Gastroesophageal sphincter (tissue), 4 donors: Measurements from ENCODE around the gene NR4A1. TPM values are rescaled to one million over a fixed set of nuclear protein-coding genes. Genes with fewer than 3 reads are reported as not detected.
A peak's percentile ranks its signal among the peaks of the same experiment; 100 is the strongest.

Source experiments
- ATAC-seq: fragments of 150-250 bp; one replicate; pipeline ENCODE4 v1.9.1; 2016; ENCODE audit warnings: mild to moderate bottlenecking, moderate library complexity
- H3K27ac ChIP-seq, 4 donors: fragments of 200-600 bp; sonication (generic) in 3 of 4; 1 replicate in 3 of 4; 2 replicates in 1 of 4; pipeline ENCODE4 v1.5.1; 2016 to 2019
- H3K27me3 ChIP-seq: fragments of 200-600 bp; sonication (generic); one replicate; pipeline ENCODE4 v1.5.1; 2019
- H3K36me3 ChIP-seq, 2 donors: fragments of 200-600 bp; sonication (generic); one replicate each; pipeline ENCODE4 v1.5.1; 2019; ENCODE audit warnings: control low read depth in 1 of 2
- H3K4me1 ChIP-seq, 3 donors: fragments of 200-600 bp; sonication (generic); 1 replicate in 2 of 3; 2 replicates in 1 of 3; pipeline ENCODE4 v1.5.1; 2016 to 2019; ENCODE audit warnings: control low read depth in 2 of 3
- H3K4me3 ChIP-seq, 2 donors: fragments of 200-600 bp; sonication (generic); one replicate each; pipeline ENCODE4 v1.5.1; 2019; ENCODE audit warnings: mild to moderate bottlenecking in 1 of 2, moderate library complexity in 1 of 2
- H3K9me3 ChIP-seq, 3 donors: fragments of 200-600 bp; sonication (generic); one replicate each; pipeline ENCODE4 v1.5.1; 2017 to 2019; ENCODE audit warnings: control low read depth in 2 of 3
- EP300 ChIP-seq: sonication (generic); formaldehyde crosslinking; IDR thresholded peaks from one replicate; pipeline ENCODE4 v1.6.1; 2017; ENCODE audit warnings: antibody characterized with exemption, mild to moderate bottlenecking
- POLR2A ChIP-seq, 2 donors: fragments of 450-650 bp; IDR thresholded peaks; one replicate each; pipeline ENCODE4 v1.6.1; 2017; ENCODE audit warnings: antibody characterized with exemption in 2 of 2, mild to moderate bottlenecking in 2 of 2, moderate library complexity in 1 of 2
- POLR2AphosphoS5 ChIP-seq: sonication (generic); formaldehyde crosslinking; IDR thresholded peaks from one replicate; pipeline ENCODE4 v1.6.1; 2017; ENCODE audit warnings: antibody characterized with exemption
- WGBS, 2 donors: methylation state at CpG; one replicate each; pipeline ENCODE4 v1.1.5; 2018; ENCODE audit warnings: low coverage in 1 of 2; 5-methylcytosine and 5-hydroxymethylcytosine counted together
- total RNA-seq, 4 donors: library from RNA; depleted of rRNA; stranded (reverse); fragments of >200 nt; gene quantifications; one replicate each; pipeline ENCODE4 v1.1.0, GENCODE V29; 2016
- TF ChIP-seq, protein P1 (sequence below), 4 experiments: fragments of 200-600 bp in 2 of 4; fragments of 450-650 bp in 2 of 4; sonication (generic) in 1 of 4; IDR thresholded peaks; one replicate each; pipeline ENCODE4 v1.5.1; 2017 to 2019; ENCODE audit warnings: antibody characterized with exemption in 4 of 4, mild to moderate bottlenecking in 2 of 4, moderate library complexity in 2 of 4

NR4A1 gene
- total RNA-seq, 4 donors from 2014 or later, result 29.9 to 67.2 (median 35.2) TPM

DNA sequence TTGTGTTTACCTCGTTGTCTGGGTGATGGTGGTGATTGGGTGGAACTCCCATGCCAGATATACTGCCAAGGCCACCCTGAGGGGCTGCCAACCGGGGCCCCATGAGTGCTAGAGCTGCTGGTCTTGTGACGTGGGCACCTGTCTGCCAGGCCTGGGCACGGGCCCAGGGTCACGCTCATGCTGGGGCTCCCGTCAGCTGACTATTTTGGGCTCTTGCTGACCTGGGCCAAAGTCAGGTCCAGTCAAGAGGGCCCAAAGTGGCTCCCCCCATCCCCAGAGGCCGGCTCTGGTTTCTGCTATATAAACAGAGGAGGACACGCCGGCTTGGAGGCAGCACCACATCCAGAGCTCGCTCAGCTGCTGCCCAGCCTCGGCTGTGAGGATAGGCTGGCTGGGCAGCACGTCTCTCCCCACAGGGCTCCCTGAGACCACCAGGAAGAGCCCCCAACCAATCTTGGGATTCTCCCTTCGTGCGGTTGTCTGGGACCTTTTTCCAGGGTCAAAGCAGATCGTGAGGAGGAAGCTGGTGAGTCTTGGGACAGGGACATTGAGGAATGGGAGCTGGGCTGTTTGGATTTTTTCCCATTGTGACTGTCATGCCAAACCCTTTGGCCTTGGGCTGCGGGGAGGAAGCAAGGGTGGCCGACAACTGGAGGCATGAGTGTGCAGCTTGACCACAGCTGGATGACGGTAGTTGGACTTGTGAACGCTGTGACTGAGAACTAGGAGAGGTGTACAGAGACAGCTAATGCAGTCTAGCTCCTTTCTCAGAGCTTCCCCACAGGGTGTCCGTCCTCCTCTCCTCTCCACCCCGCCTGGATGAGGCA, 7.6 kb upstream of the NR4A1 start:
- Histone ChIP-seq H3K27ac (peak overlapping the region; percentile 88 to 98 (median 95)), H3K27me3 (no peaks in the 10 kb centered on the region), H3K4me1 (peaks cover 5 to 77% (median 33%) of the 10 kb centered on the region in 3 donors), H3K36me3 (no peaks in the 10 kb centered on the region), H3K4me3 (peak overlapping the region in 1 of 2 donors; percentile 26), H3K9me3 (no peaks in the 10 kb centered on the region)
- 70% methylated on average over 2 of the region's 21 CpGs; no CpG with 5 or more reads in 1 of the 2 donors for WGBS, 2 donors
- ATAC-seq, result peak; percentile 11
- TF ChIP-seq EP300, result peak; percentile 89
- TF ChIP-seq POLR2A (IDR thresholded peaks at IDR 0.05), result peak in 1 of 2 donors; percentile 28
- TF ChIP-seq, protein P1, sequence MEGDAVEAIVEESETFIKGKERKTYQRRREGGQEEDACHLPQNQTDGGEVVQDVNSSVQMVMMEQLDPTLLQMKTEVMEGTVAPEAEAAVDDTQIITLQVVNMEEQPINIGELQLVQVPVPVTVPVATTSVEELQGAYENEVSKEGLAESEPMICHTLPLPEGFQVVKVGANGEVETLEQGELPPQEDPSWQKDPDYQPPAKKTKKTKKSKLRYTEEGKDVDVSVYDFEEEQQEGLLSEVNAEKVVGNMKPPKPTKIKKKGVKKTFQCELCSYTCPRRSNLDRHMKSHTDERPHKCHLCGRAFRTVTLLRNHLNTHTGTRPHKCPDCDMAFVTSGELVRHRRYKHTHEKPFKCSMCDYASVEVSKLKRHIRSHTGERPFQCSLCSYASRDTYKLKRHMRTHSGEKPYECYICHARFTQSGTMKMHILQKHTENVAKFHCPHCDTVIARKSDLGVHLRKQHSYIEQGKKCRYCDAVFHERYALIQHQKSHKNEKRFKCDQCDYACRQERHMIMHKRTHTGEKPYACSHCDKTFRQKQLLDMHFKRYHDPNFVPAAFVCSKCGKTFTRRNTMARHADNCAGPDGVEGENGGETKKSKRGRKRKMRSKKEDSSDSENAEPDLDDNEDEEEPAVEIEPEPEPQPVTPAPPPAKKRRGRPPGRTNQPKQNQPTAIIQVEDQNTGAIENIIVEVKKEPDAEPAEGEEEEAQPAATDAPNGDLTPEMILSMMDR (IDR thresholded peaks at IDR 0.05), result no peak

DNA sequence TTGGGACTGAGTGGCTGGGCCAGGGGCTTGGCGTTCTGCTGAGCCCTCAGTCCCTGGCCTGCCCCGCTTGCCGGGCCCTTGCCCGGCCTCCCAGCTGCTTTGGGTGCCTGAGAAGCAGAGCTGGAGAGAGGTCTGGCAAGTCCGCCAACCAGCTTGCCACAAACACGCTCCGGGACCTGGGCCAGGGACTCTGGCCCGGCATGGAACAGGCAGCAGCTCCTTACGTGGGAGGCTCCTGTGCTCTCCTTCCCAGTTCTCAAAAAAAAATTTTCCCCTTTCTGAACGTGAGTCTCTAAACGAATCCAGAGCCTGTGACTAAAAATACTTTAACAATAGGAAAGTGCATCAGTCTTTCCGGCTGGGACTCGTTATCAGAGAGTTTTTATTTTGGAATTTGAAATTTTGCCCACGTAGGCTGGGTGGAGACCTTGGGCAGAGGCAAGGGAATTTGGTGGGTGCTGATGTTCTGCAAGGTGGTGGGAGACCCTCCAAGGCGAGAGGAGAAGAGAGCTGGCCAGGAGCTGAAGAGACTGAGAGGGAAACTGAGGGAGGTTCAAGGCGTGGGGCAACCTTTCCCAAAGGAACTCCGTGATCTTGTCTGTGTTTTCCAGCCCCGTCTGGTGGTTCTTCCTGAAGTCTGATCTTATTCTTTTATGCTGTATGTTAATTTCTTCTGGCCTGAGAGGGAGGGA, 6.8 kb upstream of the NR4A1 start:
- Histone ChIP-seq H3K27me3 (no peaks in the 10 kb centered on the region), H3K4me1 (peaks cover 5 to 69% (median 29%) of the 10 kb centered on the region in 3 donors), H3K9me3 (no peaks in the 10 kb centered on the region), H3K4me3 (peak overlapping the region in 1 of 2 donors; percentile 26), H3K27ac (peak overlapping the region; percentile 88 to 98 (median 95)), H3K36me3 (no peaks in the 10 kb centered on the region)
- 22 to 35% methylated on average over 4 to 8 of the region's 18 CpGs for WGBS, 2 donors
- TF ChIP-seq, protein P1 (IDR thresholded peaks at IDR 0.05), result no peak
- TF ChIP-seq POLR2AphosphoS5, result peak; percentile 67
- peak; percentile 78 for TF ChIP-seq EP300
- TF ChIP-seq POLR2A (IDR thresholded peaks at IDR 0.05), result peak; percentile 60 to 73
- peak; percentile 85 for ATAC-seq

- Histone ChIP-seq H3K27me3 (no peaks in the 10 kb centered on the region), H3K4me1 (peaks cover 5 to 80% (median 36%) of the 10 kb centered on the region in 3 donors), H3K4me3 (no peak overlapping the region), H3K36me3 (no peaks in the 10 kb centered on the region), H3K27ac (peak overlapping the region in 3 of 4 donors; percentile 92 to 98 (median 98)), H3K9me3 (no peaks in the 10 kb centered on the region)
- TF ChIP-seq POLR2A (IDR thresholded peaks at IDR 0.05), result no peak
- TF ChIP-seq, protein P1 (IDR thresholded peaks at IDR 0.05), result no peak
- no peak for TF ChIP-seq POLR2AphosphoS5
- TF ChIP-seq EP300, result no peak
- no peak for ATAC-seq
- WGBS, 2 donors, result no CpG with 5 or more reads among the region's 4 CpGs
Measured at GRCh38 chr12:52045794-52046199, 5.4 kb upstream of the NR4A1 start.

GRCh38 chr12:52046859-52047258, 4.4 kb upstream of the NR4A1 start:
- Histone ChIP-seq H3K27me3 (no peaks in the 10 kb centered on the region), H3K27ac (peak overlapping the region in 3 of 4 donors; percentile 7 to 98 (median 21)), H3K4me3 (no peak overlapping the region), H3K4me1 (peaks cover 5 to 72% (median 36%) of the 10 kb centered on the region in 3 donors), H3K9me3 (no peaks in the 10 kb centered on the region), H3K36me3 (no peaks in the 10 kb centered on the region)
- 80 to 86% methylated on average over 1 to 7 of the region's 7 CpGs for WGBS, 2 donors
- TF ChIP-seq POLR2A (IDR thresholded peaks at IDR 0.05), result no peak
- no peak for ATAC-seq

DNA sequence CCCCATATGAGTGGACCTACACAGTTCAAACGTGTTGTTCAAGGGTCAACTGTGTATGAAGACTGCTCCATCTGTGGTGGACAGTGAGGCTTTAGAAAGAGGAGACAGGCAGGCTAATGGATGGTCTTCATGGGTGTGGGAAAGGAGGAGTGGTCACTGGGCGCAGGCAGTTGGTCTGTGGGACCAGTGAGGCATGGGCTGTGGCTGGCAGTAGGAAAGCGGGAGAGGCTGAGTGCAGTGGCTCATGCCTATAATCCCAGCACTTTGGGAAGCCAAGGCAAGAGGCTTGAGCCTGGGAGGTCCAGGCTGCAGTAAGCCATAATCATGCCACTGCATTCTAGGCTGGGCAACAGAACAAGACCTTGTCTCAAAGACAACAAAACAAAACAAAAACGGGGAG, 2.0 kb upstream of the NR4A1 start:
- Histone ChIP-seq H3K27ac (peak overlapping the region in 3 of 4 donors; percentile 96 to 100 (median 98)), H3K4me1 (peaks cover 5 to 72% (median 27%) of the 10 kb centered on the region in 3 donors), H3K36me3 (peaks cover 0 to 6% of the 10 kb centered on the region in 2 donors), H3K4me3 (no peak overlapping the region), H3K27me3 (no peaks in the 10 kb centered on the region), H3K9me3 (no peaks in the 10 kb centered on the region)
- ATAC-seq, result no peak
- TF ChIP-seq POLR2AphosphoS5 (no peak), EP300 (no peak), POLR2A (IDR thresholded peaks at IDR 0.05) (no peak)
- TF ChIP-seq, protein P1 (IDR thresholded peaks at IDR 0.05), result no peak
- WGBS, 2 donors, result 58 to 61% methylated on average over 2 to 3 of the region's 4 CpGs
